Adipocyte (in vitro differentiated cells): ENCODE results near the gene CHCHD6.

Source experiments
- DNase-seq: peaks from one replicate; pipeline ENCODE4 v3.0.0-alpha.2; 2015; ENCODE audit warnings: low read depth
- H3K27me3 ChIP-seq: replicated peaks from 2 replicates; pipeline ENCODE4 v1.7.0; 2013; ENCODE audit warnings: mild to moderate bottlenecking, low read length, moderate library complexity; ENCODE audit not compliant: control insufficient read depth, insufficient read depth
- H3K36me3 ChIP-seq: 2 replicates; pipeline ENCODE4 v1.7.0; 2013; ENCODE audit warnings: low read length, mild to moderate bottlenecking, moderate library complexity; ENCODE audit not compliant: control insufficient read depth, insufficient read depth, severe bottlenecking
- H3K4me1 ChIP-seq: 2 replicates; pipeline ENCODE4 v1.7.0; 2013; ENCODE audit warnings: mild to moderate bottlenecking, low read length, moderate library complexity; ENCODE audit not compliant: control insufficient read depth, insufficient read depth
- H3K4me3 ChIP-seq: 2 replicates; pipeline ENCODE4 v1.7.0; 2013; ENCODE audit warnings: mild to moderate bottlenecking, low read length, moderate library complexity
- H3K9ac ChIP-seq: 2 replicates; pipeline ENCODE4 v1.7.0; 2013; ENCODE audit warnings: mild to moderate bottlenecking, low read length, moderate library complexity
- H3K9me3 ChIP-seq: 2 replicates; pipeline ENCODE4 v1.7.0; 2013; ENCODE audit warnings: mild to moderate bottlenecking, low read length, moderate library complexity; ENCODE audit not compliant: control insufficient read depth

The CHCHD6 gene

DNA sequence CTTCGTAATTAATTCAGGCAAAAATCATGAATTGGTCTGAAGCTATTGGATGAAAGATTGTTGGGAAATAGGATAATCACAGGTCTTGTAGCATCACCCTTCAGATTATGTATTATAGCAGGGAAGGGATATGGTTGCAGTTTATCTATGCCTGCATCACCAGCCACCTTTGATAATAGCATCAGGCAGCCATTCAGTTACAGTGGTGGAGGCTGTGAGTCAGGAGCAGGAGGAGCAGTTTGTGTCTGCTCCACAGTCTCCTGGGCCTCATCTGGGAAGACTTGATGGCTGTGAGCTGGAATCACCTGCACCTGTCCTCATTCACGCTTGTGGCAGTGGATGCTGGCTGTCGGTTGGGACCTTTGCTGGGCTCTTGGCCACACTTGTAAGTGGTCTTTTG, 174.6 kb downstream of the CHCHD6 start:
- H3K27me3 ChIP-seq = no peaks in the 10 kb centered on the region
- H3K4me1 ChIP-seq = peaks cover 25% of the 10 kb centered on the region
- no peaks in the 10 kb centered on the region for H3K9me3 ChIP-seq
- DNase-seq = no peak
- H3K36me3 ChIP-seq = no peaks in the 10 kb centered on the region
- H3K4me3 ChIP-seq = no peak overlapping the region
- H3K9ac ChIP-seq = no peak overlapping the region

DNA sequence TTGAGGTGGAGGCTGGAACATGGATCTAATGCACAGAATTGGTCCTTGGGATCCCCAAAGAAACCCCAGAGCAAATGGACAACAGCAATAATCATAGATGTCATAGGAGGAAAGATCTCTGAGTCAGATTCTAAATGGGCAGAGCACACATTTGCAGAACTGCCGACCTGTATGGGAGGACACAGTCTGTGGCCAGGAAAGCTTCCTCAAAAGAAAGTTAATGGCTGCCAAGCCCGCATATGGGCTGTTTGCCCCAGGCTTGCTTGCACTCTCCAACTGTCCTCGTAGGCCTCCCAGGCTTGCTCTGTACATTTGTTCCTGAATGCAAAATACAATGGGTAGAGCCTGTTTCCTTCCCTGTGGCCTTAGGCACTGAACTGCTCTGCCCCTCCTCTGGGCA, 176.9 kb downstream of the CHCHD6 start:
- no peaks in the 10 kb centered on the region for H3K27me3 ChIP-seq
- no peaks in the 10 kb centered on the region for H3K9me3 ChIP-seq
- H3K4me1 ChIP-seq = peaks cover 39% of the 10 kb centered on the region
- no peak overlapping the region for H3K9ac ChIP-seq
- no peak overlapping the region for H3K4me3 ChIP-seq
- H3K36me3 ChIP-seq = no peaks in the 10 kb centered on the region
- DNase-seq = no peak

DNA sequence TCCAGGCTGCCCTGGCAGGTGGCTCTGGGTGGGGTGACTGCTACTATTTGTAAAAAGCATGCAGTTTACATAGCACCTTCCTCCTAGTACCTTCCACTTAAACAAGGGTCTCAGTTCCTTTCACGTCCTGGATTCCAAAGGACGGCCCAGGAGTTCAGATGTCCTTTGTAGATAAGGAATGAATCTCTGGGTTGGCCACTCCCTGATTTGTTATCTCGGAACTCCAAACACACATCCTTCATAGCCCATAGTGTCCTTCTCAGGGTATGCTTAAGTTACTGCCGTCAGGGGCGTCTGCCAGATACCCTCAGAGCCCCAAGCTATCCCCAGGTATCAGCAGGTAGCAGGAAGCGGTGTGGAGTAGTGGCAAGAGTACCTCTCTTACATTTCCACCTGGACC, 177.8 kb downstream of the CHCHD6 start:
- Histone ChIP-seq H3K27me3 (no peaks in the 10 kb centered on the region), H3K9me3 (no peaks in the 10 kb centered on the region), H3K36me3 (no peaks in the 10 kb centered on the region), H3K4me3 (no peak overlapping the region), H3K4me1 (peaks cover 39% of the 10 kb centered on the region), H3K9ac (no peak overlapping the region)
- DNase-seq = no peak

DNA sequence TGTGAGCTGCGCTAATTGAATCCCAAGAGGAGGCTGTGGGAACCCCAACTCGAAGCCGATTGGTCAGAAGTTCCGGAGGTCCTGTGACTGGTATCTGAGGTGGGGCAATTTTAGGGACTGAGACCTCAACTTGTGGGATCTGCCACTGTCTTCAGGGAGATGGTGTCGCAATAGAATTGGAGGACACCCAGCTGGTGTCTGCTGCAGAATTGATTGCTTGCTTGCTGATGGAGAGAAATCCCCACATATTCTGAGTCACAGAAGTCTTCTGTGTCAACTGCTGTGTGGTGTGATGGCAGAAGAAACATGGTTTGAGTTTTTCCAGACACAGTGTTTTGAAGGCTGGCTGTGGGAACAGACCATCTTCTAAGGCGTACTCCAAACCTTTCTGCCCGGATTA, 179.2 kb downstream of the CHCHD6 start:
- DNase-seq = peak; percentile 48
- Histone ChIP-seq H3K36me3 (no peaks in the 10 kb centered on the region), H3K27me3 (no peaks in the 10 kb centered on the region), H3K4me3 (no peak overlapping the region), H3K4me1 (peaks cover 39% of the 10 kb centered on the region), H3K9ac (no peak overlapping the region), H3K9me3 (no peaks in the 10 kb centered on the region)

DNA sequence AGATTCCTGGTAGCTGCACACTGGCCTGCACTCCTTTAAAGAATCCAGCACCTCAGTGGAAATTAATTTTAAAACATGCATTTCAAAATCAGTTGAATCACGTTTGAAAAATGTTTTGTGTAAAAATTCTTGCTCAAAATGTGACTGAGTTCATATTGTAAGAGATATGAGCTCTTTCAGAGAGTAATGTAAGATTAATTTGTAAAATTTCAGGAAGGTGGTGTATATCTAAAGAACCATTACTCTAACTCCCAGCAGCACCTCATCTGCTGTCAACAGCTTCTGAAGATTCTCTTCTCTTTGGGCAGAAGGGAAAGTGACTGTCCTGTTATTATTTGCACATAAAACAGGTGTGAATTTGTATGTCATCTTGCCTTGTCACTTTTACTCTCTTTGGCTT, 181.4 kb downstream of the CHCHD6 start:
- no peaks in the 10 kb centered on the region for H3K9me3 ChIP-seq
- peaks cover 27% of the 10 kb centered on the region for H3K4me1 ChIP-seq
- no peak overlapping the region for H3K4me3 ChIP-seq
- no peaks in the 10 kb centered on the region for H3K27me3 ChIP-seq
- no peak overlapping the region for H3K9ac ChIP-seq
- H3K36me3 ChIP-seq = no peaks in the 10 kb centered on the region
- DNase-seq = no peak

DNA sequence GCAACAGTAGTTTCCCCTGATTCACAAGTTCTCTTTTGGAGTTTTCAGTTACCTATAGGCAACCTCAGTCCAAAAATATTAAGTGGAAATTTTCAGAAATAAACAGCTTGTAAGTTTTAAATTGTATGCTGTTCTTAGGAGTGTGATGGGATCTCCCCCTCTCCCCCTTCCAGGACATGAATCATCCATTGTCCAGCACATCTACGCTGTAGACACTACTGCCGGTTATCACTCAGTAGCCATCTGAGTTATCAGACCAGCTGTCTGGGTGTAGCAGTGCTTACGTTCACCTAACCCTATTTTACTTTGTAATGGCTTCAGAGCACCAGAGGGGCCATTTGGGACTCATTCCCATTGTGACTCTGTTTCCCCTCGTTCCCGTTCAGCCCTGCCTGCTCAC, 182.2 kb downstream of the CHCHD6 start:
- no peak overlapping the region for H3K4me3 ChIP-seq
- no peaks in the 10 kb centered on the region for H3K27me3 ChIP-seq
- no peaks in the 10 kb centered on the region for H3K9me3 ChIP-seq
- H3K36me3 ChIP-seq = no peaks in the 10 kb centered on the region
- H3K9ac ChIP-seq = no peak overlapping the region
- DNase-seq = no peak
- peaks cover 27% of the 10 kb centered on the region for H3K4me1 ChIP-seq

DNA sequence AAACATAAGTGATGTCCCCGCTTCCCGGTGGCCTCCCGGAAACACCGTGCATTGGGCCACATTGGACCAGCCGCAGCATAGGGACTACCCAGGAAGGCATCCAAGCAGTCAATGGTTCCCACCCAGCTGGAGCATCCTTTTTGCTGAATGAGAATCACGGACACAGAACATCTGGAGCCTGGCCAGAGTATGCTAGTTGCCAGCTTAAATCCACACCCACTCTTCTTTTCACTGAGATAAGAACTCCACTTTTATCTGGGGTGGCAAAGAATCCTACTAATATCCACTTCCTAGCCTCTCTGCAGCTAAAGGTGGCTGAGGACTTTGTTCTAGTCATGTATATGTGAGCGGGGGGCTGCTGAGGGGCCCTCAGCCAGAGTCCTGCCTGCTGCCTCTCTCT, 183.6 kb downstream of the CHCHD6 start:
- Histone ChIP-seq H3K9ac (no peak overlapping the region), H3K4me3 (no peak overlapping the region), H3K4me1 (peaks cover 27% of the 10 kb centered on the region), H3K27me3 (no peaks in the 10 kb centered on the region), H3K9me3 (no peaks in the 10 kb centered on the region), H3K36me3 (no peaks in the 10 kb centered on the region)
- no peak for DNase-seq

DNA sequence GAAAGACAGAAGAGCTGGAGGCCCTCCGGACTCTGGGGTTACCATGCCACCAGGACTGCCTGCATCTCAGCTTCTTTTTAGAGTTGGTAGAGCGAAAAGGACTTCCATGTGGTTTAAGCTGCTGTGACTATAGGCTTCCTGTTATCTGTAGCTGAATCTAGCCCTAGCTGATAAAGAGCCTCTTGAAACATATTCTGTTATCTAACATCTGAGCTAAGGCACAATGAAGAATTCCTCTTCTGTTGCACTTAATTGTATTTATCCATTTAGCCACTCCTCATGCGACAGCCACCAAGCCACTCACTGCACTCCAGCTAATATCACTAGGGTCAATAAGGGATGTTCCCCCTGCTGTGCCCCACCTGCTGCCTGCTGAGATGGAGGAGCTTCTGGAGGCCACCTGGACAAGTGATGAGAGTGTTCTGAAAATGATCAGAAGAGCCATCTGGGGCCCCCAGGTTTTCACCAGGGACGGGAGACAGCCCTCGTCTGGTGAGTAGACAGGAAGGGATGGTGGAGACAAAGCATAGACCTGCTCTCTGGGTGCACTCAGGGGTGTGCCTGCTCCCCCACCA, 184.2 kb downstream of the CHCHD6 start:
- no peak for DNase-seq

DNA sequence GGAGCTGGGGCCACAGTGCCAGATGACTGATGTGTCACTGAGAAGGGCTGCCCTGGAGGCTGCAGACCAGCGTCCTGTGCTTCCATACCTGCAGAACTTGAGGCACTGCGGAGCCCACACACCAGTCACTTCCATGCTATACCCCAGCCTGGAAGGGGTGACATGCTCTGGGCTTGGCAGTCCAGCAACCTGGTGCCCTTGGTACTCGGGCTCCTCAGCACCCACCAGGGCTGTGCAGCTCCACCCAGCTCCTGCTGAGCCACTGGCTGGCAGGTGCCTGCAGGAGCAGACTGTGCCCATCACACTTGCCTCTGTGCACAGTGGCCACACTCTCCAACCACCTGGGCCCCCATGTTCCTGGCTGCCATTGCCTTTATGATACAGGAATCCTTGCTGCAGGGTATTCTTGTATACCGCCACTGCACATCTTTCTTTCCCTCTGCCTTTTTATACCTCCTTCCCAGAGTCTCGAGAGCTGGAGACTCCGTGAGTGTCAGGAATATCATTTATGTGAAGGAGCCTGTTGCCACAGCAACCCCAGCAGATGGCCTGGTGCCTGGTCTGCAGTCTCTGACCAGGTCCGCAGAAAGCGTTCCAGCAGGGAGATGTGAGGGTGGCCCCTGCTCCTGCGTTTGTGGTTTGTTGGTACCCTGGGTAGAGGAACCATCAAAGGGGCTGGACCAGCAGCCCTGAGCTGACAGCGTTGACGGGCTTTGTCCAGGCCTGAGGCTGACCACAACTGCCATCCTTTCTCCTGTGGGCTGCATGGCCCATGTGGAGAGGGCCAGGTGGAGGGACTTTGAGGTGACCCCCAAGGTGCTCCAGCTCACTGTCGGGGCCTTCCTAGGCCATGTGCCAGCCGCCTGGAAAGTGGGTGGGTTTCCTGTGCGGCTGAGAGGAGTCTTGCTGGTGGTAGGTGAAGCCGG, 185.5 kb downstream of the CHCHD6 start:
- Histone ChIP-seq H3K27me3 (no peaks in the 10 kb centered on the region), H3K9ac (no peak overlapping the region), H3K9me3 (no peaks in the 10 kb centered on the region), H3K4me1 (peaks cover 16% of the 10 kb centered on the region), H3K4me3 (no peak overlapping the region), H3K36me3 (no peaks in the 10 kb centered on the region)
- no peak for DNase-seq

More for the DNA sequence above, 184.2 kb downstream of the CHCHD6 start:
- Histone ChIP-seq H3K4me1 (peaks cover 22% of the 10 kb centered on the region), H3K9ac (no peak overlapping the region), H3K36me3 (no peaks in the 10 kb centered on the region), H3K27me3 (no peaks in the 10 kb centered on the region), H3K4me3 (no peak overlapping the region), H3K9me3 (no peaks in the 10 kb centered on the region)

DNA sequence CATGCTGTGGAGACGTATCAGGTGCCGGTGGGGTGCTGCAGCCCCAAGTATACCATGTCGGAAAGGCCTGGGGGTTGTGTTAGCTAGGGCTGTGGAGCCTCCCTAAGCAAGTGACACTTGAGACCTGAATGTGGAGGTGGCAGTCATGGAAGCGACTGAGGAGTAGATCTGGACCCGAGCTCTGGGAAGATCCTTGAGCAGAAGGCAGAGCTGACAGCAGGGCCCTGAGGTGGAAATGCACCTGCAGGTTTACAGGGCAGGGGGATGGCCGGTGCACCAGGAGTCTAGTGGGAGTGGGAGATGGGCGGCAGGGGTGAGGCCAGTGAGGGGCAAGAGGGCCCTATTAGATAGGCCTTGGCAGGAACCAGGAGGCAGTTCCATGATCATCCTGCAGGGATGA, 187.1 kb downstream of the CHCHD6 start:
- no peak overlapping the region for H3K9ac ChIP-seq
- H3K36me3 ChIP-seq = no peaks in the 10 kb centered on the region
- H3K4me1 ChIP-seq = peaks cover 20% of the 10 kb centered on the region
- no peak for DNase-seq
- no peaks in the 10 kb centered on the region for H3K9me3 ChIP-seq
- H3K27me3 ChIP-seq = no peaks in the 10 kb centered on the region
- no peak overlapping the region for H3K4me3 ChIP-seq

DNA sequence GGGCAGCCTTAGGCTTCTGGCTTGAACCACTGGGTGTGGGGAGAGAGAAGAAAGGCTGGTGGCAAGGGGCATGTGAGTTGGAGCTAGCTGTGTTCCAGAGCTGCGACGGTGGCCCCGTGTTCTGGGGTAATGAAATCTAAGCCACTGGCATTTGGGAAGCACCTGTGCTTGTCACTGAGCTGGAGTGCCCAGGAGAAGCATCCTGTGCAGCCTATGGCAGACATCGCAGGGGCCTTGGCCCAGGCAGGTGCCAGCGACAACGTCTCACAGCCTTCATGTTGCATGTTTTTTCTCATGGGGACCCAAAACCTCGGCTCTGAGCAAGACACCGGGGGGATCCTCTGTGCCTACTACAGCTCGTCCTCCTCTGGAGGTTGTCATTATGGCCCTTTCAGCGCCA, 187.8 kb downstream of the CHCHD6 start:
- Histone ChIP-seq H3K4me3 (no peak overlapping the region), H3K27me3 (no peaks in the 10 kb centered on the region), H3K36me3 (no peaks in the 10 kb centered on the region), H3K9ac (no peak overlapping the region), H3K9me3 (no peaks in the 10 kb centered on the region), H3K4me1 (peaks cover 24% of the 10 kb centered on the region)
- DNase-seq = no peak
